GM21737 (cell line): ENCODE results near the gene UGT1A8.
"Not testable (repeated sequence)": the region's sequence is repeated elsewhere in the genome, so short reads cannot be mapped to it uniquely, and the experiment has no call there.

Source experiments
- ATAC-seq: cut with Tn5 transposase; IDR thresholded peaks from one replicate; pipeline ENCODE4 v1.9.1; 2021; ENCODE audit warnings: mild to moderate bottlenecking, moderate library complexity; ENCODE audit not compliant: unreplicated experiment

The UGT1A8 gene

DNA sequence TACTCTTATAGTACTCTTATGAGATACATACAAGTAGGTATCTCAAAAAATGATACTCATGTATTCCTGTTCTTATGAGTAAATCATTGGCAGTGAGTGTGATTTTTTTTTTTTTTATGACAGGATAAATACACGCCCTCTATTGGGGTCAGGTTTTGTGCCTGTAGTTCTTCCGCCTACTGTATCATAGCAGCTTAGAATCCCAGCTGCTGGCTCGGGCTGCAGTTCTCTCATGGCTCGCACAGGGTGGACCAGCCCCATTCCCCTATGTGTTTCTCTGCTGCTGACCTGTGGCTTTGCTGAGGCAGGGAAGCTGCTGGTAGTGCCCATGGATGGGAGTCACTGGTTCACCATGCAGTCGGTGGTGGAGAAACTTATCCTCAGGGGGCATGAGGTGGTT lies at the start of gene UGT1A8:
UGT1A8 (plus strand) TSS at position 158 of the 400 bp plus-strand sequence; CDS start at position 233, 75 bp downstream.
- not testable (repeated sequence) for ATAC-seq

DNA sequence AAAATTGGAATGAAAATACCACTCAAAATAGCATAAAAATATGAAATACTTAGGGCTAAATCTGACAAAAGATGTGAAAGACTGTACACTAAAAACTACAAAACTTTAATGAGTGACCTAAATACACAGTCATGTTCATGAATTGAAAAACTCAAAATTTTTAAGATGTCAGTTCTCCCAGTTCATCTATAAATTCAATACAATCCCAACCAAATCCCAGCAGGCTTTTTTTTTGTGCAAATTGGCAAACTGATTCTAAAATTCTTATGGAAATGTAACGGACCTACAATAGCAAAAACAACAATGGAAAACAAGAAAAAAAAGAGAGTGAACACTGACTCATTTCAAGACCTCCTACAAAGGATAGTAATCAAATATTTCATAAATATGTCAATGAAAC lies 46.4 kb upstream of the UGT1A8 start:
- ATAC-seq: no peak

DNA sequence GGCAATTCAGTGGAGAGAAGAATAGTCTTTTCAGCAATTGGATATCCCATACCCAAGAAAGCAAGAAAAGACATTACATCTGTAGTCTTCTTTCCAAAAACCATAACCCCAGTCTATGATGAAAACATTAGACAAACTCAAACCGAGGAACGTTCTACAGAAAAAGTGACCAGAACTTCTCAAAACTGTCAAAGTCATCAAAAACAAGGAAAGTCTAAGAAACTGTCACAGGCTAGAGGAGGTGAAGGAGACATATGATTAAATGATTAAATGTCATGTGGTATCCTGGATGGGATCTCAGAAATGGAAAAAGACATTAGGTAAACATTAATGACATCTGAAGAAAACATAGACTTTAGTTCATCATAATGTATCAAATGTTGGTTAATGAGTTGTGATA lies 46.0 kb upstream of the UGT1A8 start:
- no peak for ATAC-seq

DNA sequence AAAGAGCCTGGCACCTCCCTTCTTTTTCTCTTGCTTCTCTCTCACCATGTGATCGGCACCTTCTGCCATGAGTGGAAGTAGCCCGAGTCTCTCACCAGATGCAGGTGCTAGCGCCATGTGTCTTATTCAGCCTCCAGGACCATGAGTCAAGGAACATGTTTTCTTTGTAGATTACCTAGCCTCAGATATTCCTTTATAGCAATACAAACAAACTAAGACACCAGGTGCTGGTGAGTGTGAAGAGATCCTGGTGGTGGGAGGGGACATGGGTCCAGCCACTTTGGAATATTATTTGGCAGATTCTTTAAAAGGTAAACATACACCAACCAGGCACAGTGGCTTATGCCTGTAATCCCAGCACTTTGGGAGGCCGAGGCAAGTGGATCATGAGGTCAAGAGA lies 45.0 kb upstream of the UGT1A8 start:
- ATAC-seq: no peak

DNA sequence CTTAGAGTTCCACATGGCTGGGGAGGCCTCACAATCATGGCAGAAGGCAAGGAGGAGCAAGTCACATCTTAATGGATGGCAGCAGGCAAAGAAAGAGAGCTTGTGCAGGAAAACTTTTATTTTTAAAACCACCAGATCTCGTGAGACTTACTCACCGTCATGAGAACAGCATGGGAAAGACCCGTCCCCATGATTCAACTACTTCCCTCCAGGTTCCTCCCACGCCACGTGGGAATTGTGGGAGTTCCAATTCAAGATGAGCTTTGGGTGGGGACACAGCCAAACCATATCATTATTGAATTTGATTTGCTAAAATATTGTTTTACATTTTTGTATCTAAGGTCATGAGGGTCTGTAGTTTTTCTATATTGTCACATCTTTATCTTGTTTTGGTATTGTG lies 40.1 kb upstream of the UGT1A8 start:
- ATAC-seq: not testable (repeated sequence)

DNA sequence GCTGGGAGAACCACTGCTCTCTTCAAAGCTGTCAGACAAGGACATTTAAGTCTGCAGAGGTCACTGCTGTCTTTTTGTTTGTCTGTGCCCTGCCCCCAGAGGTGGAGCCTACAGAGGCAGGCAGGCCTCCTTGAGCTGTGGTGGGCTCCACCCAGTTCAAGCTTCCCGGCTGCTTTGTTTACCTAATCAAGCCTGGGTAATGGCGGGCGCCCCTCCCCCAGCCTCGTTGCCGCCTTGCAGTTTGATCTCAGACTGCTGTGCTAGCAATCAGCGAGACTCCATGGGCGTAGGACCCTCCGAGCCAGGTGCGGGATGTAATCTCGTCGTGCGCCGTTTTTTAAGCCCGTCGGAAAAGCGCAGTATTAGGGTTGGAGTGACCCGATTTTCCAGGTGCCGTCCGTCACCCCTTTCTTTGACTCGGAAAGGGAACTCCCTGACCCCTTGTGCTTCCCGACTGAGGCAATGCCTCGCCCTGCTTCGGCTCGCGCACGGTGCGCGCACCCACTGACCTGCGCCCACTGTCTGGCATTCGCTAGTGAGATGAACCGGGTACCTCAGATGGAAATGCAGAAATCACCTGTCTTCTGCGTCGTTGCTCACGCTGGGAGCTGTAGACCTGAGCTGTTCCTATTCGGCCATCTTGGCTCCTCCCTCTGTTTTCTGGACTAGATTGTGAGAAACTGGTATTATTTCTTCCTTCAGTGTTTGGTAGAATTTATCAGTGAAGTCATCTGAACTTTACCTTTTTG lies 34.0 kb upstream of the UGT1A8 start:
- not testable (repeated sequence) for ATAC-seq

DNA sequence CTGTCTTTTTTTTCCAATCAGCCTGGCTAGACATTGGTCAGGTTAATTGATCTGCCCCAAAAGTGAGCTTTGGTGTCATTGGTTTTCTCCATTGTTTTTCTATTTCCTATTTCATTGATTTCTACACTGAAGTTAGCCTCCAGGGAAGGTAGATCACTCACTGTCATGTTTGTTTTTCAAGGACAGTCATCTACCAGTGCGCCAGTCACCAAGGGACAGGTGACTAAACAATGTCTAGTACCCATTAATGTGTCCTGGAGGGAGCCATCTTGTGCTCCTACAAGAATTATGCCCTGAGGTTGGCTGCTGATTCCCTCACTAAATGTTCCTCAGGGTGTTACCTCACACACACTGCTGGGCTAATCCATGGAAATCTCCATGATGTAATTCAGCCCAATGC lies 33.2 kb upstream of the UGT1A8 start:
- no peak for ATAC-seq

DNA sequence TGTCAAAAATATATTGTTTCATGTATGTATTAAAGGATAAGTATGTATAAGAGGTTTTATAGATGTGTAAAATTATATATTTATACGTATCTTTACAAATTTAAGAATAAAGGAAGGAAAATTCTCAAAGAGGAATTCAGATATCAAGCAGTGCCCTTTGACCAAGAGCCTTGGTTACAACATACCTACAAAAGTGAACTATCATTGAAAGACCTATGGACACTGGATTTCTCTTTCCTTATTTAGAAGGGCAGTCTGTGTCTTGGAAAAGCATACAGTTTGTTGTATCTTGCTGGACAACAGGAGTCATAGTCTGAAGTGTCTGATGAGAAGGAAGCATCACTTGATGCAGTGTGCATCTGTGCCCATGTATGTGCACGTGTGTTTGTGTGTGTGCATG lies 29.0 kb upstream of the UGT1A8 start:
- ATAC-seq: no peak

DNA sequence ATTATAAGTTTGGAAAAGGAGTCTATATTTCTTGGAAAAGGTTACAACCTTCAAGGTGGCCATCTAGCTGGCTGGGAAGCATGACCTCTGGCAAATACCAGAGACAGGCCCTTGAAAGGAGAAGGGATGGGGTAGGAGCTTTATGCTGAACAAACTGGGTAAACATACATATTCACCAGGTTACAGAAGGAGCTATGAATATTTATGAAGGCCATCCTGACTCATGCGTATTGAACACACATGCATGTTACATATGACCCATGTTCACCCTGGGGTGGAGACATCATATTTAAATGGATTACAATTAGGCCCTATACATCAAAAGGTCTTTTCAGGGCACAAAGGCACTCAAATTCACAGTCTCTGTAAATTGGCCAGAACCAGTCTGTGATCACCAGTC lies 24.7 kb upstream of the UGT1A8 start:
- ATAC-seq: not testable (repeated sequence)

DNA sequence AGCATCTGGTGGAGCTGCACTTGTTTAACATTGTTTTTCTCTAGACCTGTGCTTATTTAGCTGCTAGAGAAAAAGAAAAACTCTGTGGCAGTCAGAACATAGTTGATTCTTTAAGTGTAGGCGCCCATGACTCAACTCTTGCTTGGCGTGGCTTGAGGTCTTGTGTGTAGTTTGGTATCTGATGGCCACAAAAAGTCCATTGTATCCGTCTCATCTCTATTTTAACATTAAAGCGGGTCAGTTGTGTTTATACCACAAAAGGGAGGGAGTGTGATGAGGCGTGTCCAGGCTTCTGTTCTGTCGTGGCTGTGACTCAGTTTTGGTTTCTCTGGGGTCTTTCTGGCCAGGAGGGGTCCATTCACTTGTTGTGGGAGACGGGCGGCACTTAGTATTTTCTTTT lies 24.2 kb upstream of the UGT1A8 start:
- no peak for ATAC-seq

DNA sequence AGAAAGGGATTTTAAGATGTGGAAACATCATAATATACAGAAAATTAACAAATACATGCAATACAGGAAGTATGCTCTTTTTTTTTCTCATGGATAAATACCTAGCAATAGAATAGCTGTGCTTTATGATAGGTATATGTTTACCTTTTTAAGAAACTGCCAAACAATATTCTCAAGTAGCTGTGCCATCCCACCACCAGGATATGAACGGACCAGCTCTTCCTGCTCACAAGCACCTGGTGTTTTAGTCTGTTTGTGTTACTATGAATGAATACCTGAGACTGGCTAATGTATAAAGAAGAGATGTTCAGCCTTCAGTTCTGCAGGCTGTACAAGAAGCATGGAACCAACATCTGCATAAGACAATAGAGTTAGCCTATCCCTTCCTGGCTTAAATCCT lies 19.9 kb upstream of the UGT1A8 start:
- ATAC-seq: no peak

DNA sequence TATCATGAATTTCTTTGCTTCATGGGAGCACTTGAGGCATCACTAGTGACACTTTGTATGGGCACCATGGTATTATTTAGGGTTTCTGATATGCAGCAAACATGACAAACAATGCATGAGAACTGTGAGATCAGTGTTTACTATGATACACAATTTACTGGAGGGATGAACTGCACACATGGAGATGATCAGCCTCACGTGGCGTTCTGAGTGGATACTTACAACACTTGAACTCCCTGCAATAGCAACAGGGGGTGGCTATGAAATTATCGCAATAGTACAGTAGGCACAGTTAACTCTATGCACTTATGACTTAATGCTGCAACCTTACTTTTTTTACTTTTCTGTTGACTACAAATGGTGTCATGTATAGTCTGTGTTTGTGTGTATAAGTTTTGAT lies 18.5 kb upstream of the UGT1A8 start:
- ATAC-seq: no peak

DNA sequence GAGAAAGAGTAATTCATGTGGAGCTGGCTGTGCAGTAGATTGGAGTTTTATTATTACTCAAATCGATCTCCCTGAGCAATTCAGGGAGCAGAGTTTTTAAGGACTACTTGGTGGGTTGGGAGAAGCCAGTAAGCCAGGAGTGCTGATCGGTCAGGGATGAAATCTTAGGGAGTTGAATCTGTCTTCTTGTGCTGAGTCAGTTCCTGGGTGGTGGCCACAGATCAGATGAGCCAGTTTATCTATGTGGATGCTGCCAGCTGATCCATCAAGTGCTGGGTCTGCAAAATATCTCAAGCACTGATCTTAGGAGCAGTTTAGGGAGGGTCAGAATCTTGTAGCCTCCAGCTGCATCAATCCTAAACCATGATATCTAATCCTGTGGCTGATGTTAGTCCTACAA lies 17.0 kb upstream of the UGT1A8 start:
- ATAC-seq: no peak

DNA sequence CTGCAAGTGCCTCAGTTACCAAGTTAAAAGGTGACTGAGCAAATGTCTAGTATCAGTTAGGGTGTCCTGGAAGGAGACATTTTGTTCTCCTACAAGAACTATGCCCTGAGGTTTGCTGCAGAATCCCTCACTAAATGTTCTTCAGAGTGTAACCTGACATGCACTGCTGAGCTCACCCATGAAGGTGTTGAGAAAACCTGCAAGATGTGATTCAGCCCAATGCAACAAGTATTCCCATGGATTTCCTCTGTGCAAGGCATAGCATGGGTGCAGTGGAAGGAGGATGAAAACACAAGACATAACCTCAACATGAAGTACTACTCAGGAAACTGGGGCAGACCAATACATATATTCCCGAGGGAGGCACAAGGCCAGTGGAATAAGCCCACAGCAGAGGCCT lies 15.4 kb upstream of the UGT1A8 start:
- ATAC-seq: no peak

DNA sequence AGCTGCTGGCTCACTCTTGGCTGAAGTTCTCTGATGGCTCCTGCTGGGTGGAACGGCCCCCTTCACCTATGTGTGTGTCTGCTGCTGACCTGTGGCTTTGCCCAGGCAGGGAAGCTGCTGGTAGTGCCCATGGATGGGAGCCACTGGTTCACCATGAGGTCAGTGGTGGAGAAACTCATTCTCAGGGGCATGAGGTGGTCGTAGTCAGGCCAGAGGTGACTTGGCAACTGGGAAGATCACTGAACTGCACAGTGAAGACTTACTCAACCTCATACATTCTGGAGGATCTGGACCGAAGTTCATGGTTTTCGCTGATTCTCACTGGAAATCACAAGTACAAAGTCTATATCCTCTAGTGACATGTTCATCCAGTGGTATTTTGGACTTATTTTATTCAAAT lies 13.9 kb upstream of the UGT1A8 start:
- no peak for ATAC-seq

DNA sequence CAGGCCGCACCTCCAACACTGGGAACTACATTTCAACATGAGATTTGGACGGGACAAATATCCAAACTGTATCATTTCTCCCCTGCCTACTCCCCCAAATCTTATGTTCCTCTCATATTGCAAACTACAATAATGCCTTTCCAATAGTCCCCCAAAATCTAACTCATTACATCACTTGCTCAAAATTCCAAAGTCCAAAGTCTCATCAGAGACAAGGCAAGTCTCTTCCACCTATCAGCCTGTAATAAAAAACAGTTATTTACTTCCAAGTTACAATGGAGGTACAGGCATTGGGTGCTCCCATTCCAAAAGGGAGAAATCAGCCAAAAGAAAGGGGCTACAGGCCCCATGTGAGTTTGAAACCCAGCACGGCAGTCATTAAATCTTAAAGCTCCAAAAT lies 12.6 kb upstream of the UGT1A8 start:
- no peak for ATAC-seq

DNA sequence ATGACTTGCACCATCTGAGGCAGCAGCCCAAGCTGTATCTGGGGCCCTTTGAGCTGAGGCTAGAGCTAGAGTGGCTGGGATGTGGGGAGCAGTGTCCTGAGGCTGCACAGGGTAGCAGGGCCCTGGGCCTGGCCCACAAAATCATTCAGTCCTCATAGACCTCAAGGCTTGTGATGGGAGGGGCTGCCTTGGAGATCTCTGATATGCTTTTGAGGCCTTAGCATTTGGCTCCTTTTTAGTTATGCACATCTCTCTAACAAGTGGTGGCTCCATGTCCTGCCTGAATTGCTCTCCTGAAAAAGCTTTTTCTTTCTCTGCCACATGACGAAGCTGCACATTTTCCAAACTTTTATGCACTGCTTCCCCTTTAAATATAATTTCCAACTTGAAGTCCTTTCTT lies 11.8 kb upstream of the UGT1A8 start:
- no peak for ATAC-seq

DNA sequence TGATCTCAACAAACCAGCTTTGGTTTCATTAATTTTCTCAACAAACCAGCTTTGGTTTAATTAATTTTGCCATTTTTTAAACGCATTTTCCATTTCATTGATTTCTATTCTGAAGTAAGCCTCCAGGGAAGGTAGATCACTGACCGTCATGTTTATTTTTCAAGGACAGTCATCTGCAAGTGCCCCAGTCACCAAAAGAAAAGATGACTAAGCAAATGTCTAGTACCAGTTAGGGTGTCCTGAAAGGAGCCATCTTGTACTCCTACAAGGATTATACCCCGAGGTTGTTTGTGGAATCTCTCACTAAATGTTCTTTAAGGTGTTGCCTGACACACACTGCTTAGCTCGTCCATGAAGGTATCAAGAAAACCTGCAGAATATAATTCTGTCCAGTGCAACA lies 6.1 kb upstream of the UGT1A8 start:
- no peak for ATAC-seq

DNA sequence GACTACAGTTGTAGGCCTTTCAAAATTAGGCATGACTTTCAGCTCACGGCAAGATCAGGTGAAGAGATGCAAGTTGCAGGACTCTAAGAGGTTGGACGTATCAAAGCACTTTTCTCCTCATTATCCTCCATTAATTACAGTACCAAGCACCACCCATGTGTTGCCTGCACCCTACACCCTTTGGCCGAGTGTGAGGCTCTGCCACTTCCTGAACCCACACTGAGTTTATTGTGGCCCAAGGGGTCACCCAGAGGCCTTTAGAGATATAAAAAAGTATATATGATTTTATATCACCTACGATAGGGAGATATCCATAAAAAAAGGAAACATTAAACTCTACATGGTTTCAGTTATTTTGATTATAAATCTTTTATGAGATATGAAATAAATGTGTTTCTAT lies 2.8 kb downstream of the UGT1A8 start:
- no peak for ATAC-seq

DNA sequence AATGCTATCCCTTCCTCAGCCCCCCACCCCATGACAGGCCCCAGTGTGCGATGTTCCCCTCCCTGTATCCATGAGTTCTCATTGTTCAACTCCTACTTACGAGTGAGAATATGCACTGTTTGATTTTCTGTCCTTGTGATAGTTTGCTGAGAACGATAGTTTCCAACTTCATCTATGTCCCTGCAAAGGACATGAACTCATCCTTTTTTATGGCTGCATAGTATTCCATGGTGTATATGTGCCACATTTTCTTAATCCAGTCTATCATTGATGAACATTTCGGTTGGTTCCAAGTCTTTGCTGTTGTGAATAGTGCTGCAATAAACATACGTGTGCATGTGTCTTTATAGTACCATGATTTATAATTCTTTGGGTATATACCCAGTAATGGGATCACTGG lies 4.4 kb downstream of the UGT1A8 start:
- not testable (repeated sequence) for ATAC-seq

DNA sequence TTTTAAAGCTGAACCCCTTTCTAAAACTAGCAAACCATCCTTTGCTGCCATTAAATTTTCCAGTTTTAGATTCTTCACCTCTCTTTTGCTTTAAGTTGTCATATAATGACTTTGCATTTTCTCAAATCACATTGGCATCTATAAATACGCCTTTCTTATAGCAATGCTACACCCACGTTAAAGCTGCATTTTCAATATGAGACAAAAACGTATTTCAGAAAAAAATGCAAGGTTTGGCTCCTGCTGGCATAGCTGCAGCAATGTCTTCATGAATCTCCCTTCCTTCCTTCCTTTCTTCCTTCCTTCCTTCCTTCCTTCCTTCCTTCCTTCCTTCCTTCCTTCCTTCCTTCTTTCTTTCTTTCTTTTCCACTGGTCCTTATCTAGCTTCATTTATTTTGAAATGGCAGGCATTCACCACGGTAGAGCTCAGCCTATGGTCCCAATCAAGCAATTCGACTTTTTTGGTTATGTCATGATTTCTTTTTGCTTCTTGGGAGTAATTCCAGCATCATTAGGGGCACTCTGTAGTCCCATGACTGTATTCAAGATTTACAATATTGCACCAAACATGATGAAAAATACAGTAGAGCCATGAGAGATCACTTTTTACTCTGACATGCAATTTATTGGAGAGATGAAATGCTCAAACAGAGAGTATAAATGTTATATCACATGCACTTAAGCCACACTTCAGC lies 10.0 kb downstream of the UGT1A8 start:
- no peak for ATAC-seq

DNA sequence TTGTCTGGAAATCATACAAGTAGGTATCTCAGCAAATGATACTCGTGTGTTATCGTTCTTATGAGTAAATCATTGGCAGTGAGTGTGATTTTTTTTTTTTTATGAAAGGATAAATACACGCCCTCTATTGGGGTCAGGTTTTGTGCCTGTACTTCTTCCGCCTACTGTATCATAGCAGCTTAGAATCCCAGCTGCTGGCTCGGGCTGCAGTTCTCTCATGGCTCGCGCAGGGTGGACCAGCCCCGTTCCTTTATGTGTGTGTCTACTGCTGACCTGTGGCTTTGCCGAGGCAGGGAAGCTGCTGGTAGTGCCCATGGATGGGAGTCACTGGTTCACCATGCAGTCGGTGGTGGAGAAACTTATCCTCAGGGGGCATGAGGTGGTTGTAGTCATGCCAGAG lies 18.9 kb downstream of the UGT1A8 start, which contains the start of gene UGT1A10:
UGT1A10 (plus strand) TSS at position 143 of the 400 bp plus-strand sequence; CDS start at position 218, 75 bp downstream.
- not testable (repeated sequence) for ATAC-seq
